Placental epithelial cell (primary cell): ENCODE data around the gene TAAR6. TPM values are rescaled to one million over a fixed set of nuclear protein-coding genes. Genes with fewer than 3 reads are reported as not detected.

Source experiments
- small RNA-seq: library from RNA; depleted of rRNA; stranded (forward); fragments of <200 nt; gene quantifications from one replicate; pipeline ENCODE3, GENCODE V24; 2012
- total RNA-seq: library from RNA; depleted of rRNA; stranded (reverse); fragments of >200 nt; gene quantifications from 2 replicates; pipeline ENCODE4 v1.2.3, GENCODE V29; 2012

The TAAR6 gene
- not detected in 2 replicates for total RNA-seq

GRCh38 chr6:132570221-132570777, at the start of gene TAAR6:
Gene TAAR6, plus strand, starts transcription at chr6:132570322. Its CDS starts 0 bp downstream, at chr6:132570322.

GRCh38 chr6:132537977-132538376, 32.1 kb upstream of the TAAR6 start, which contains the start of gene TAAR9:
Gene TAAR9, plus strand, starts transcription at chr6:132538277. Its CDS starts 13 bp downstream, at chr6:132538290.

GRCh38 chr6:132552372-132552771, 17.8 kb upstream of the TAAR6 start, which contains the start of gene TAAR8:
Gene TAAR8, plus strand, starts transcription at chr6:132552672. Its CDS starts 21 bp downstream, at chr6:132552693.

GRCh38 chr6:132589454-132589853, 19.3 kb downstream of the TAAR6 start, which contains the start of gene TAAR5:
Gene TAAR5, minus strand, starts transcription at chr6:132589741. Its CDS starts 55 bp downstream, at chr6:132589686.

Small RNA genes lying within 50 kb of the gene (small RNA-seq; reads per million reads assigned to genes)
- not detected for gene TAAR7P

Other genes with a start within 250 kb of the TAAR6 start
- gene MOXD1, start 168.8 kb upstream of the TAAR6 start, total RNA-seq: 71.0 and 119 TPM in 2 replicates
- 20.0 and 55.7 TPM in 2 replicates for gene STX7, start 57.2 kb upstream of the TAAR6 start, total RNA-seq
- not detected in 2 replicates for gene TAAR9, start 32.0 kb upstream of the TAAR6 start, total RNA-seq
- not detected in 2 replicates for gene TAAR8, start 17.6 kb upstream of the TAAR6 start, total RNA-seq
- gene TAAR5, start 19.4 kb downstream of the TAAR6 start, total RNA-seq: not detected in 2 replicates
- not detected in 2 replicates for gene TAAR2, start 54.0 kb downstream of the TAAR6 start, total RNA-seq
- gene TAAR1, start 88.9 kb downstream of the TAAR6 start, total RNA-seq: not detected in 2 replicates
- not detected in 2 replicates for gene VNN1, start 143.7 kb downstream of the TAAR6 start, total RNA-seq
- gene VNN2, start 187.6 kb downstream of the TAAR6 start, total RNA-seq: not detected in 2 replicates
- 5.1 and 9.7 TPM in 2 replicates for gene SLC18B1, start 228.3 kb downstream of the TAAR6 start, total RNA-seq
- gene RPS12, start 244.2 kb downstream of the TAAR6 start, total RNA-seq: 1,026 and 1,376 TPM in 2 replicates